HG03571 (cell line): ENCODE data around the gene GNG11.
A peak's percentile ranks its signal among the peaks of the same experiment; 100 is the strongest.

Source experiments
- ATAC-seq: cut with Tn5 transposase; IDR thresholded peaks from one replicate; pipeline ENCODE4 v1.9.1; 2021; ENCODE audit not compliant: unreplicated experiment

GNG11 gene

GRCh38 chr7:93921607-93922566 is at the start of gene GNG11:
GNG11 (plus strand) TSS chr7:93921735; CDS start chr7:93922138, 403 bp downstream.
- peak; percentile 81 for ATAC-seq

GRCh38 chr7:93873998-93874574 is 47.4 kb upstream of the GNG11 start:
- no peak for ATAC-seq

GRCh38 chr7:93877742-93878141 is 43.8 kb upstream of the GNG11 start:
- no peak for ATAC-seq

GRCh38 chr7:93879356-93879755 is 42.2 kb upstream of the GNG11 start:
- ATAC-seq = no peak

- no peak for ATAC-seq
These were observed 39.1 kb upstream of the GNG11 start for GRCh38 chr7:93882468-93882867.

- ATAC-seq = no peak
These were observed 38.2 kb upstream of the GNG11 start for GRCh38 chr7:93883078-93883916.

- no peak for ATAC-seq
These were observed 37.6 kb upstream of the GNG11 start for GRCh38 chr7:93883917-93884345.

GRCh38 chr7:93884541-93884940 is 37.0 kb upstream of the GNG11 start:
- no peak for ATAC-seq

GRCh38 chr7:93889261-93889660 is 32.3 kb upstream of the GNG11 start:
- no peak for ATAC-seq

- peak; percentile 55 for ATAC-seq
These were observed 31.5 kb upstream of the GNG11 start for GRCh38 chr7:93890041-93890463.

GRCh38 chr7:93890464-93891068 is 31.0 kb upstream of the GNG11 start, which contains the start of gene TFPI2:
TFPI2 (minus strand) TSS chr7:93890753; CDS start chr7:93890678, 75 bp downstream.
- ATAC-seq = peak; percentile 43

GRCh38 chr7:93894426-93894825 is 27.1 kb upstream of the GNG11 start:
- ATAC-seq = no peak

- ATAC-seq = no peak
These were observed 26.4 kb upstream of the GNG11 start for GRCh38 chr7:93894966-93895640.

GRCh38 chr7:93895859-93896600 is 25.5 kb upstream of the GNG11 start:
- no peak for ATAC-seq

- ATAC-seq = no peak
These were observed 23.9 kb upstream of the GNG11 start for GRCh38 chr7:93897680-93898079.

- ATAC-seq = no peak
These were observed 18.6 kb upstream of the GNG11 start for GRCh38 chr7:93902777-93903423.

GRCh38 chr7:93906267-93906666 is 15.3 kb upstream of the GNG11 start, which contains the start of gene GNGT1:
GNGT1 (plus strand) TSS chr7:93906567; CDS start chr7:93906747, 180 bp downstream.
- no peak for ATAC-seq

GRCh38 chr7:93910076-93910994 is 11.2 kb upstream of the GNG11 start:
- ATAC-seq = no peak
